Endothelial cell of umbilical vein (primary cell): ENCODE measurements around the gene MYO16. TPM values are rescaled to one million over a fixed set of nuclear protein-coding genes. Genes with fewer than 3 reads are reported as not detected.

ENCODE experiments used
- BruUV-seq: library from RNA; stranded (reverse); fragments of 400-500 nt; replicated peaks from 2 replicates; lab custom pipeline; 2021; lab: Mats Ljungman, UMichigan
- CTCF ChIA-PET: fragments of 300-600, 350-600 bp; sonication (Branson Sonifier 250); formaldehyde crosslinking; loops from one replicate; lab custom pipeline; 2021; ENCODE audit warnings: antibody characterized with exemption, inconsistent platforms; lab: Charles Lee
- POLR2A ChIA-PET: fragments of 300-600, 350-600 bp; sonication (Branson Sonifier 250); formaldehyde crosslinking; loops from one replicate; lab custom pipeline; 2021; ENCODE audit warnings: antibody characterized with exemption, inconsistent platforms; lab: Charles Lee
- DNase-seq: peaks from one replicate; pipeline ENCODE4 v3.0.0-alpha.2; 2011; ENCODE audit warnings: low read depth, low spot score
- FAIRE-seq: peaks from 2 replicates; lab custom pipeline; 2011; peaks lifted over from hg19 to GRCh38; lab: Jason Lieb, UNC
- H2AFZ ChIP-seq: 2 replicates; pipeline ENCODE4 v1.6.0; 2012; ENCODE audit warnings: low read depth, low read length, control low read depth, inconsistent platforms
- H3K27ac ChIP-seq: 2 replicates; pipeline ENCODE4 v1.5.1; 2011; ENCODE audit warnings: low read depth, mild to moderate bottlenecking, control low read depth, low read length, moderate library complexity; ENCODE audit not compliant: insufficient read depth
- H3K27me3 ChIP-seq, 2 experiments: 2 replicates each; pipeline versions ENCODE4 v1.6.0 to v1.6.1; 2011; ENCODE audit warnings: low read length in 2 of 2, mixed read lengths in 1 of 2; ENCODE audit not compliant: control insufficient read depth in 2 of 2, insufficient read depth in 2 of 2
- H3K36me3 ChIP-seq, 2 experiments: 2 replicates in 1 of 2; 3 replicates in 1 of 2; pipeline ENCODE4 v1.5.1; 2011; ENCODE audit warnings: low read length in 2 of 2, mild to moderate bottlenecking in 1 of 2, moderate library complexity in 1 of 2; ENCODE audit not compliant: control insufficient read depth in 2 of 2, insufficient read depth in 2 of 2; ENCODE audit errors: extremely low read depth in 1 of 2
- H3K4me1 ChIP-seq: 3 replicates; pipeline ENCODE4 v1.5.1; 2011; ENCODE audit warnings: mild to moderate bottlenecking, low read length; ENCODE audit not compliant: control insufficient read depth, insufficient read depth; ENCODE audit errors: extremely low read depth
- H3K4me2 ChIP-seq: 2 replicates; pipeline ENCODE4 v1.6.1; 2011; ENCODE audit warnings: low read length, control low read depth, mixed read lengths; ENCODE audit not compliant: insufficient read depth
- H3K4me3 ChIP-seq, 3 experiments: fragments of 200-600 bp in 1 of 3; sonication (generic), shearing (Covaris generic) in 1 of 3; replicated peaks in 1 of 3; 2 replicates each; pipeline ENCODE4 v1.5.1; 2011 to 2016; ENCODE audit warnings: control low read depth in 3 of 3, low read length in 3 of 3, mild to moderate bottlenecking in 2 of 3, inconsistent platforms in 1 of 3, low read depth in 1 of 3, moderate library complexity in 1 of 3; ENCODE audit not compliant: insufficient read depth in 1 of 3
- H3K79me2 ChIP-seq: 2 replicates; pipeline ENCODE4 v1.6.0; 2012; ENCODE audit warnings: low read length, inconsistent platforms; ENCODE audit not compliant: control insufficient read depth, insufficient read depth
- H3K9ac ChIP-seq: replicated peaks from 2 replicates; pipeline ENCODE3; 2011; ENCODE audit warnings: low read length, control low read depth; ENCODE audit not compliant: insufficient read depth; ENCODE audit errors: extremely low read depth
- H3K9me1 ChIP-seq: replicated peaks from 3 replicates; pipeline ENCODE4 v1.6.0; 2011; ENCODE audit warnings: mild to moderate bottlenecking, low read length; ENCODE audit not compliant: control insufficient read depth, insufficient read depth; ENCODE audit errors: extremely low read depth
- H3K9me3 ChIP-seq: replicated peaks from 2 replicates; pipeline ENCODE4 v1.5.1; 2012; ENCODE audit warnings: low read length, inconsistent platforms; ENCODE audit not compliant: control insufficient read depth, insufficient read depth
- H4K20me1 ChIP-seq: replicated peaks from 2 replicates; pipeline ENCODE3; 2011; ENCODE audit warnings: mild to moderate bottlenecking, low read length; ENCODE audit not compliant: control insufficient read depth, insufficient read depth; ENCODE audit errors: extremely low read depth
- CTCF ChIP-seq, 2 donors: IDR thresholded peaks; 1 replicate in 1 of 2; 2 replicates in 1 of 2; pipeline ENCODE4 v1.5.1; 2011; ENCODE audit warnings: low read length in 2 of 2, mild to moderate bottlenecking in 2 of 2, moderate library complexity in 2 of 2, control low read depth in 1 of 2, inconsistent platforms in 1 of 2, low read depth in 1 of 2; ENCODE audit not compliant: insufficient read depth in 1 of 2; ENCODE audit errors: extremely low read depth in 1 of 2
- EZH2 ChIP-seq: IDR thresholded peaks from 2 replicates; pipeline ENCODE4 v1.6.1; 2012; ENCODE audit warnings: borderline replicate concordance, low read depth, mild to moderate bottlenecking, moderate library complexity, low read length, inconsistent platforms; ENCODE audit not compliant: severe bottlenecking
- FOS ChIP-seq: IDR thresholded peaks from 2 replicates; pipeline ENCODE4 v1.6.1; 2011; ENCODE audit warnings: mild to moderate bottlenecking, low read length, moderate library complexity, borderline replicate concordance; ENCODE audit not compliant: insufficient read depth
- GATA2 ChIP-seq: IDR thresholded peaks from 2 replicates; pipeline ENCODE4 v1.7.0; 2011; ENCODE audit warnings: low read depth, mild to moderate bottlenecking, moderate library complexity, mixed read lengths, low read length; ENCODE audit not compliant: insufficient read length, insufficient read depth
- JUN ChIP-seq: IDR thresholded peaks from 2 replicates; pipeline ENCODE4 v1.6.1; 2011; ENCODE audit warnings: borderline replicate concordance, low read depth; ENCODE audit not compliant: insufficient read length, insufficient read depth
- MAX ChIP-seq: IDR thresholded peaks from 2 replicates; pipeline ENCODE4 v1.6.1; 2011; ENCODE audit not compliant: insufficient read depth, insufficient read length
- MYC ChIP-seq: IDR thresholded peaks from one replicate; pipeline ENCODE4 v1.6.1; 2011; ENCODE audit warnings: mild to moderate bottlenecking, low read depth, low read length
- POLR2A ChIP-seq: IDR thresholded peaks from 2 replicates; pipeline ENCODE4 v1.6.1; 2012; ENCODE audit warnings: low read depth, mild to moderate bottlenecking, control low read depth, low read length
- POLR2AphosphoS5 ChIP-seq: IDR thresholded peaks from 2 replicates; pipeline ENCODE4 v1.6.1; 2012; ENCODE audit warnings: low read depth, mild to moderate bottlenecking, control low read depth, low read length, moderate library complexity; ENCODE audit not compliant: insufficient read depth
- dilution Hi-C: fragments of 300-500 bp; cut with MboI; formaldehyde crosslinking; loops from one replicate; pipeline ENCODE4 v1.15.0; 2019; ENCODE audit warnings: low sequenced_read_pairs; ENCODE audit not compliant: extremely low pct_ligation_motif_present
- intact Hi-C: fragments of 100-400 bp; cut with micrococcal nuclease; formaldehyde crosslinking; loops from one replicate; pipeline ENCODE4 v1.10.0; 2022
- polyA plus RNA-seq, 4 experiments: library from polyadenylated mRNA; depleted of rRNA in 3 of 4; stranded (reverse) in 3 of 4; unstranded in 1 of 4; fragments of >200 nt; gene quantifications; 2 replicates each; pipeline versions ENCODE4 v1.2.1 to v1.2.3, GENCODE V29; 2011 to 2012; ENCODE audit warnings: missing spikeins in 1 of 4
- total RNA-seq: library from RNA; stranded (reverse); gene quantifications from 2 replicates; pipeline ENCODE4 v1.2.3, GENCODE V29; 2021

MYO16 gene
- total and polyA plus RNA-seq, 2 donors (not counting 3 experiments of a cell fraction or from before 2014, with no cell fraction given) = 0.03 to 0.04 TPM

- intact Hi-C loops = no loop called here
- Histone ChIP-seq H3K4me2 (no peak overlapping the region), H3K27ac (no peak overlapping the region), H3K36me3 (no peaks in the 10 kb centered on the region), H3K79me2 (no peaks in the 10 kb centered on the region), H3K4me1 (no peaks in the 10 kb centered on the region), H3K4me3 (no peak overlapping the region), H3K9me1 (no peaks in the 10 kb centered on the region), H3K9me3 (no peaks in the 10 kb centered on the region), H3K27me3 (peaks cover 0 to 4% of the 10 kb centered on the region in 2 experiments), H2AFZ (no peak overlapping the region), H3K9ac (no peak overlapping the region), H4K20me1 (no peaks in the 10 kb centered on the region)
- FAIRE-seq (no peak), DNase-seq (no peak)
- BruUV-seq = no TSS peak
- dilution Hi-C loops = no loop called here
- TF ChIP-seq JUN (no peak), FOS (no peak)
- ChIA-PET CTCF (no interaction called here), POLR2A (no interaction called here)
Measured at GRCh38 chr13:109235901-109236300, 606.5 kb downstream of the MYO16 start.

GRCh38 chr13:109241160-109241559, 611.7 kb downstream of the MYO16 start:
- Histone ChIP-seq H3K9ac (no peak overlapping the region), H3K27ac (no peak overlapping the region), H3K4me1 (peaks cover 27% of the 10 kb centered on the region), H3K4me2 (no peak overlapping the region), H3K9me1 (no peaks in the 10 kb centered on the region), H3K4me3 (no peak overlapping the region), H3K36me3 (no peaks in the 10 kb centered on the region), H3K79me2 (no peaks in the 10 kb centered on the region), H2AFZ (no peak overlapping the region), H3K27me3 (no peaks in the 10 kb centered on the region), H4K20me1 (no peaks in the 10 kb centered on the region), H3K9me3 (no peaks in the 10 kb centered on the region)
- ChIA-PET CTCF (interaction anchor here (0.9 kb wide), 1 partner anchor 96 kb away, joined by 3 read pairs; no protein-coding TSS in a partner anchor), POLR2A (no interaction called here)
- no TSS peak for BruUV-seq
- no peak for TF ChIP-seq POLR2AphosphoS5
- TF ChIP-seq JUN = no peak
- TF ChIP-seq GATA2 = no peak
- TF ChIP-seq MYC = no peak
- TF ChIP-seq EZH2 = no peak
- no peak for TF ChIP-seq POLR2A
- TF ChIP-seq FOS = no peak
- no peak for TF ChIP-seq CTCF (IDR thresholded peaks at IDR 0.05; ENCODE audit: extremely low read depth in 1 of 2, insufficient read depth in 1 of 2, low read depth in 1 of 2, low read length in 2 of 2)
- TF ChIP-seq MAX = no peak
- no peak for DNase-seq
- dilution Hi-C loops = no loop called here
- intact Hi-C loops = no loop called here
- FAIRE-seq = no peak
